Uterine smooth muscle cell (primary cell): ENCODE measurements around the gene KIRREL2. TPM values are rescaled to one million over a fixed set of nuclear protein-coding genes. Genes with fewer than 3 reads are reported as not detected.

Experiments used
- total RNA-seq: library from RNA; depleted of rRNA; stranded (reverse); fragments of >200 nt; gene quantifications from 2 replicates; pipeline ENCODE4 v1.2.3, GENCODE V29; 2014

The KIRREL2 gene
- total RNA-seq = not detected in 2 replicates

DNA sequence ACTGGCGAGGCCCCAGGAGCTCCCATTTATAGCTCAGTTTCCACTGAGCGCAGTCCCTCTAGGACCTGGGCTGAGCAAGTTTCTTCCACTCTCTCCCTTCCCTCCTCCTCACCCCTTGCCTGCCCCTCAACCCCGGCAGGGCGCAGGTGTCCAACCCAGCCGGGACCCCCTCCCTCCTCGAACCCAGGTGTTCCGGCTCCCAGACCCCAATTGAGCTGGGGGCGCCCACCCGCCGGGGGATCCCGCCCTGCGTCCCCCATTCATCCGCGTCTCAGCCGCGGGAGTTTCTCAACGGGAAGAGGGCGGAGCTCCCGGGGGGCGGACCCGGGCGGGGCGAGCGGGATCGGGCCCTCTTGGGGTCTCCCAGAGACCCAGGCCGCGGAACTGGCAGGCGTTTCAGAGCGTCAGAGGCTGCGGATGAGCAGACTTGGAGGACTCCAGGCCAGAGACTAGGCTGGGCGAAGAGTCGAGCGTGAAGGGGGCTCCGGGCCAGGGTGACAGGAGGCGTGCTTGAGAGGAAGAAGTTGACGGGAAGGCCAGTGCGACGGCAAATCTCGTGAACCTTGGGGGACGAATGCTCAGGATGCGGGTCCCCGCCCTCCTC, at the start of gene KIRREL2:
Gene KIRREL2 (plus strand): TSS at position 366 of the 604 bp plus-strand sequence. CDS start 209 bp downstream, at position 575.

DNA sequence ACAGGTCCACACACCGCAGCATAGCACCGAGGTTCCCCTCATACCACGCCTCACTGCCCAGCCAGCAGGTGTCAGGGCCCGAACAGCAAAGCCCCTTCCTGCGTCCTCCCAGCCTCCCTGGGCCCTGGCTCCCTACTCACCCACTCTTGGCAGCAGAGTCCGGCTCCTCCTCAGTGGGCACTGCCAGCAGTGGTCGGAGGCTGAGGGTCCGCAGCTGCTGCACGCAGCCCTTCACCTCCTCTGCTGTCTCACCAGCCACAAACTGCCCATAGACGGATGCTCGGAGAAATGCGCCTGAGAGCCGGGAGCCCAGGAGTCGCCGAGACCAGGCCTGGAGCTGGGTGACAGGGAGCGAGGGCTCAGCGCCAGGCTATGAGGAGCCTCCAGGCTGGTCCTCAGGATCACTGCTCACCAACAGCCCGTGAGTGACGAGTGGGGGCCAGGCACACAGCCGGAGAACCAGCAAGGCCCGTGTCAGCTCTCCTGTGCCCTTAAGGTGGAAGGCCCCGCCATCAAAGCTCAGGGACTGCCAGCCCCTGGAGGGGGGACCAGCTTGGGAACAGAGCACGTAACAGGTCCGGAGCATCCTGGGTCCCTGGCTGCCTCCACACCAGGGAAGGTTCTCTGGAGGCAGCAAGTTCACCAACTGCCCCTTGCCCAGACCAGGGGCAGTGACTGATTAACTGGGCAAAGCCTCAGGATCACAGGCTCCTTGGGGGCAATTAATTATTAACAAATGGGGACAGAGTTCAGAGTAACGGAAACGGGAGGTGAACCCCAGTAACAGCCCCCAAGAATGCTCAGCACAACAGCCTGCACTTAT, 44.3 kb upstream of the KIRREL2 start, which contains the start of gene PRODH2:
Gene PRODH2 (minus strand): TSS at position 626 of the 823 bp plus-strand sequence. CDS start 40 bp downstream, at position 586.

DNA sequence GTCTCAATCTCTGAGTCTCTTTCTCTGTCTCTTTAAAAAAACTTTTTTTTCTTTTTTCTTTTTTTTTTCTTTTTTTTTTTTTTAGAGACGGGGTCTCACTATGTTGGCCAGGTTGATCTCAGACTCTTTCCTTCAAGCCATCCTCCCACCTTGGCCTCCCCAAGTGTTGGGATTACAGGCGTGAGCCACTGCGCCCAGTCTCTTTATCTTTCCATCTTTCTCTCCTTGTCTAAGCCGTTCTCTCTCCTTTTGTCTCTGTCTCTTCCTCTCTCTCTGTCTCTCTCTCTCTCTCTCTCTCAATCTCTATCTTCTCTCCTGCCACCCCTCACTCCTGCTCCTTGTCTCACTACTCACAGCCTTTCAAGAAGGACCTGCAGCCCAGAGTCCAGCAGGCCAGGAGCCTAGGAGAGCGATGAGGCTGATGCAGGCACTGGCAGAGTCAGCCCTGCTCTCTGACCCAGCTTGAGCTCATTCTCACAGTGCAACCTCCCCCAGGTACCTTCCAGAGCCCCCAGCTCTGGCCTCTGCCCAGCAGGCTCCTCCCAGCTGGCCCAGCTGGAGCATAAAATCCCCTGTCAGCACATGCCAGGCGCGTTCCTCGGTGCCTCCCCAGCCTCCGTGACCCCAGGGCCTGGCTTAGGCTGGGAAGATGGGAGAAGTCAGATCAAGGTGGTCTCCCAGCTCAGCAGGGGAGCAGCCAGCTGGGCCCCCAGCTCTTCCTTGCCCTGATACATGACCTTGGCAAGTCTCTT, 4.5 kb upstream of the KIRREL2 start, which contains the start of gene NPHS1:
Gene NPHS1 (minus strand): TSS at position 476 of the 752 bp plus-strand sequence. CDS start 667 bp downstream, outside the sequence.

DNA sequence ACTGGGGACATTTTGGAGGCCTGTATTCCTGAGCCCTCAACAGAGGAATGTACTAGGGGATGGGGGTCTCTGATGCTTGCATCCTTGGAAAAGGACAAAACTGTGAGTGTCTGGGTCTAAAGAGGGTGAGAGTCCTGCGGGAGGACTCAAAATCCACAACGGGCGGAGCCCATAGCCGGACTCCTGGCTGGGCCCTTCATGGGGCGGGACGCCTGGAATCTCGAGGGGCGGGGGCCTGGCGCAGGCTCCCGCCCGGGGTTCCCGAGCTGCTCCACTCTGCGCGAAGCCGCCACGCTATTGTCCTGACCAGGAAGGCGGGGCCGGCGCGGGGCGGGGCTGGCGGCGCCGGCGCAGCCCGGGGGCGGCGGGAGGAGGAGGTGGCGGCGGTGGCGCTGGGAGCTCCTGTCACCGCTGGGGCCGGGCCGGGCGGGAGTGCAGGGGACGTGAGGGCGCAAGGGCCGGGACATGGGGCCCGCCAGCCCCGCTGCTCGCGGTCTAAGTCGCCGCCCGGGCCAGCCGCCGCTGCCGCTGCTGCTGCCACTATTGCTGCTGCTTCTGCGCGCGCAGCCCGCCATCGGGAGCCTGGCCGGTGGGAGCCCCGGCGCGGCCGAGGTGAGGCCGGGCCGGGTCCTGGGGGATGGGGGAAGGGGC, 11.6 kb downstream of the KIRREL2 start, which contains the start of gene APLP1:
Gene APLP1 (plus strand): TSS at position 403 of the 651 bp plus-strand sequence. CDS start 63 bp downstream, at position 466.

DNA sequence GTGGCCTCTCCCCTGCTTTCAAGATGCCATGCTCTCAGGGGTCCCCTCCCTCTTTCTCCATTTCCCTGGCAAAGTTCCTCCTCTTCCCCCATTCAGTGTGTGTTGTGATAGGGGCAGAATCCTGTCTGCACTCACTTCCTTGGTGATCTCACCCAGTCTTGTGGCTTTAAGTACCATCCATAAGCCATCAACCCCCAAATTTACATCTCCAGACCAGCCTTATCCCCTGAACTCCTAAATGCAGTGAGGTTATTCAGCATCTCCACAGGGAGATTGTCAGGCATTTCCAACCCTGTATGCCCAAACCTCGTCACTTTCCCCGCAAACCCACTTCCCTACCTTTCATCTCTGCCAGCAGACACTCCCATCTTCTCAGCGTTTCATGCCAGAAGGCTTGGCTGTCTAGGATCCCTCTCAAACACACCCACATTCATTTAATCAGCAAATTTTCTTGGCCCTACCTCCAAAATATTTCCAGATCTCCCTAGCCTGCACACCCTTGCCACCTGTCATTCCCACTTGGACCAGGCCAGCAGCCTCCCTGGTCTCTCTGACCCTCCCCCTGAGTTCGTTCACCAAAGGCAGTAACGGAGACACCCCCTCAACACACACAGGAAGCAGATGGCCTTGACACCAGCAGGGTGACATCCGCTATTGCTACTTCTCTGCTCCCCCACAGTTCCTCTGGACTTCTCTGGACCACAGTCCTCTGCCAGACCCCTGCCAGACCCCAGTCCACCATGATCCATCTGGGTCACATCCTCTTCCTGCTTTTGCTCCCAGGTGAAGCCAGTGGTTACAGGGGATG, 45.3 kb downstream of the KIRREL2 start, which contains the start of gene HCST:
Gene HCST (plus strand): TSS at position 676 of the 808 bp plus-strand sequence. CDS start 65 bp downstream, at position 741.

DNA sequence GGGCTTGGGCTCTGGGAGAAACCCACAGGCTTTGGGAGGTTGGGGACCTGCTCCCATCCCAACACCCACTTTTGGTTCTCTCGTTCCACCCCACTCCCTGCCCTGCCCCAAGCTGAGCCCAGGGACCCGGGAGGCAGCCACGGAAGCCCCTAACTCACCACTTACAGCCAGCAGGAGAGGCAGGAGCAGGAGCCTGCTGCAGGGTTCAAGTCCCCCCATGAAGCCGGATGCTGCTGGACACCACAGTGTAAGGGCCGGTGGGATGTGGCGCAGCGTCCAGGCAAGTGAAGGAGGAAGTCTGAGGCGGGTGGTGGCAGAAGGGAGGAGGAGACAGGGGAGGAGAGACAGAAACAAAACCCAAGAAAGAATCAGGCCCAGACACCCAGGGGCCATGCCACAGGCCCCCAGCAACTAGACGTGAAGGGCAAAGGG, 51.3 kb downstream of the KIRREL2 start, which contains the start of gene TYROBP:
Gene TYROBP (minus strand): TSS at position 286 of the 432 bp plus-strand sequence. CDS start 67 bp downstream, at position 219.

Other genes with a start within 250 kb of the KIRREL2 start
- 9.4 and 16.6 TPM in 2 replicates for gene HAUS5, start 244.2 kb upstream of the KIRREL2 start, total RNA-seq
- gene RBM42, start 227.9 kb upstream of the KIRREL2 start, total RNA-seq = 41.0 and 49.0 TPM in 2 replicates
- gene ETV2, start 215.2 kb upstream of the KIRREL2 start, total RNA-seq = 0.11 and 0.50 TPM in 2 replicates
- gene COX6B1, start 208.6 kb upstream of the KIRREL2 start, total RNA-seq = 324 and 362 TPM in 2 replicates
- gene UPK1A, start 190.4 kb upstream of the KIRREL2 start, total RNA-seq = not detected in 2 replicates
- gene ZBTB32, start 152.4 kb upstream of the KIRREL2 start, total RNA-seq = not detected in 2 replicates
- 7.5 TPM in 2 replicates for gene KMT2B, start 138.9 kb upstream of the KIRREL2 start, total RNA-seq
- gene IGFLR1, start 114.5 kb upstream of the KIRREL2 start, total RNA-seq = 0.62 and 0.66 TPM in 2 replicates
- gene U2AF1L4, start 111.5 kb upstream of the KIRREL2 start, total RNA-seq = 6.1 and 8.9 TPM in 2 replicates
- gene PSENEN, start 111.3 kb upstream of the KIRREL2 start, total RNA-seq = 8.6 and 12.1 TPM in 2 replicates
- gene LIN37, start 108.3 kb upstream of the KIRREL2 start, total RNA-seq = 12.2 and 16.5 TPM in 2 replicates
- 49.6 and 161 TPM in 2 replicates for gene HSPB6, start 99.9 kb upstream of the KIRREL2 start, total RNA-seq
- 6.1 and 7.9 TPM in 2 replicates for gene PROSER3, start 98.7 kb upstream of the KIRREL2 start, total RNA-seq
- gene ARHGAP33, start 81.3 kb upstream of the KIRREL2 start, total RNA-seq = 6.2 and 11.7 TPM in 2 replicates
- not detected in 2 replicates for gene PRODH2, start 44.1 kb upstream of the KIRREL2 start, total RNA-seq
- gene NPHS1, start 4.4 kb upstream of the KIRREL2 start, total RNA-seq = under 0.01 TPM in 1 of 2 replicates, not detected in the other
- 3.5 and 6.7 TPM in 2 replicates for gene APLP1, start 11.7 kb downstream of the KIRREL2 start, total RNA-seq
- 5.6 and 9.9 TPM in 2 replicates for gene NFKBID, start 43.6 kb downstream of the KIRREL2 start, total RNA-seq
- 0.22 and 1.5 TPM in 2 replicates for gene HCST, start 45.6 kb downstream of the KIRREL2 start, total RNA-seq
- gene TYROBP, start 51.4 kb downstream of the KIRREL2 start, total RNA-seq = not detected in 2 replicates
- gene LRFN3, start 79.5 kb downstream of the KIRREL2 start, total RNA-seq = 1.7 and 2.4 TPM in 2 replicates
- 9.6 and 11.1 TPM in 2 replicates for gene SDHAF1, start 138.3 kb downstream of the KIRREL2 start, total RNA-seq
- gene SYNE4, start 151.9 kb downstream of the KIRREL2 start, total RNA-seq = 0.25 TPM in 1 of 2 replicates, not detected in the other
- 15.9 and 20.0 TPM in 2 replicates for gene ALKBH6, start 157.3 kb downstream of the KIRREL2 start, total RNA-seq
- gene CLIP3, start 176.0 kb downstream of the KIRREL2 start, total RNA-seq = 5.4 and 12.6 TPM in 2 replicates
- gene THAP8, start 197.4 kb downstream of the KIRREL2 start, total RNA-seq = 2.4 and 3.9 TPM in 2 replicates
- 6.1 and 16.3 TPM in 2 replicates for gene WDR62, start 198.0 kb downstream of the KIRREL2 start, total RNA-seq